Measurements from ENCODE around the gene PTGR1.

GRCh38 chr9:111604054-111604615 lies 4.7 kb upstream of the PTGR1 start:
- TF ChIP-seq CTCF (IDR thresholded peaks at IDR 0.05) (no peak), POLR2A (IDR thresholded peaks at IDR 0.05) (no peak), EP300 (IDR thresholded peaks at IDR 0.05) (no peak), POLR2AphosphoS5 (IDR thresholded peaks at IDR 0.05) (no peak)

Data from sigmoid colon (tissue), 4 donors.